Sigmoid colon (tissue), 7 donors: ENCODE results near the gene MPV17. TPM values are rescaled to one million over a fixed set of nuclear protein-coding genes. Genes with fewer than 3 reads are reported as not detected.

Experiments used
- DNase-seq: peaks from one replicate; pipeline ENCODE4 v3.0.0-alpha.2; 2019
- H3K27ac ChIP-seq, 4 donors: fragments of 200-600 bp; sonication (generic); one replicate each; pipeline ENCODE4 v1.5.1; 2016 to 2019; ENCODE audit warnings: mild to moderate bottlenecking in 1 of 4
- H3K27me3 ChIP-seq, 3 donors: fragments of 200-600 bp; sonication (generic); one replicate each; pipeline ENCODE4 v1.5.1; 2019; ENCODE audit warnings: mild to moderate bottlenecking in 1 of 3
- H3K36me3 ChIP-seq, 4 donors: fragments of 200-600 bp; sonication (generic); one replicate each; pipeline ENCODE4 v1.5.1; 2016 to 2019
- H3K4me1 ChIP-seq, 4 donors: fragments of 200-600 bp; sonication (generic); one replicate each; pipeline ENCODE4 v1.5.1; 2017 to 2019
- H3K4me3 ChIP-seq, 4 donors: fragments of 200-600 bp; sonication (generic); one replicate each; pipeline ENCODE4 v1.5.1; 2017 to 2019; ENCODE audit warnings: mild to moderate bottlenecking in 2 of 4, moderate library complexity in 1 of 4
- H3K9me3 ChIP-seq, 4 donors: fragments of 200-600 bp in 3 of 4; sonication (generic) in 3 of 4; one replicate each; pipeline versions ENCODE4 v1.5.1 to v1.6.1; 2013 to 2019
- CTCF ChIP-seq, 4 experiments: fragments of 450-650 bp in 3 of 4; fragments of 200-600 bp in 1 of 4; IDR thresholded peaks; one replicate each; pipeline ENCODE4 v1.5.1; 2016 to 2019; ENCODE audit warnings: antibody characterized with exemption in 4 of 4, mild to moderate bottlenecking in 3 of 4, moderate library complexity in 2 of 4
- EP300 ChIP-seq, 4 donors: sonication (generic); formaldehyde crosslinking; IDR thresholded peaks; one replicate each; pipeline ENCODE4 v1.6.1; 2017; ENCODE audit warnings: antibody characterized with exemption in 4 of 4
- POLR2A ChIP-seq, 2 donors: fragments of 450-650 bp; IDR thresholded peaks; one replicate each; pipeline ENCODE4 v1.6.1; 2016; ENCODE audit warnings: antibody characterized with exemption in 2 of 2, mild to moderate bottlenecking in 2 of 2, moderate library complexity in 2 of 2
- POLR2AphosphoS5 ChIP-seq, 4 donors: sonication (generic); formaldehyde crosslinking; IDR thresholded peaks; one replicate each; pipeline ENCODE4 v1.6.1; 2017; ENCODE audit warnings: antibody characterized with exemption in 4 of 4
- WGBS, 2 donors: extraction: QIAGEN DNeasy Blood & Tissue Kit; methylation state at CpG; one replicate each; pipeline ENCODE4 v1.1.7; 2013; 5-methylcytosine and 5-hydroxymethylcytosine counted together
- intact Hi-C: fragments of 100-400 bp; cut with DNase I; formaldehyde crosslinking; loops from one replicate; pipeline ENCODE4 v1.15.1; 2023
- polyA plus RNA-seq, 3 donors: library from polyadenylated mRNA; stranded (reverse); fragments of 200-250 nt; gene quantifications; one replicate each; pipeline ENCODE4 v1.2.3, GENCODE V29; 2013
- total RNA-seq, 4 donors: library from RNA; depleted of rRNA; stranded (reverse); fragments of >200 nt; gene quantifications; one replicate each; pipeline ENCODE4 v1.1.0, GENCODE V29; 2016
- donor health status: healthy with polysubstance abuse.
- donor health status: Bipolar disorder and iron deficiency.
- donor health status: healthy.

MPV17 gene
- total and polyA plus RNA-seq, 7 donors, result 22.2 to 68.6 (median 59.9) TPM

- Histone ChIP-seq H3K27ac (peak overlapping the region; percentile 92 to 99 (median 95)), H3K27me3 (no peaks in the 10 kb centered on the region), H3K4me3 (peak overlapping the region; percentile 71 to 95 (median 87)), H3K9me3 (no peaks in the 10 kb centered on the region), H3K36me3 (peaks cover 37 to 67% (median 51%) of the 10 kb centered on the region in 4 donors), H3K4me1 (peaks cover 0 to 39% (median 33%) of the 10 kb centered on the region in 4 donors)
- DNase-seq, result peak; percentile 84
- TF ChIP-seq CTCF (IDR thresholded peaks at IDR 0.05), result no peak
- no peak for TF ChIP-seq POLR2A (IDR thresholded peaks at IDR 0.05)
- no peak for TF ChIP-seq POLR2AphosphoS5 (IDR thresholded peaks at IDR 0.05)
- TF ChIP-seq EP300 (IDR thresholded peaks at IDR 0.05), result no peak
- 1% methylated on average over 18 of the region's 18 CpGs for WGBS, 2 donors
- intact Hi-C loops, result loop anchor here (1.0 to 2.0 kb wide), 4 partner anchors 11 to 59 kb away; partner anchors contain the start of genes MPV17, NRBP1 and ZNF513
Observed at GRCh38 chr2:27369471-27370025, 46.7 kb upstream of the MPV17 start.

DNA sequence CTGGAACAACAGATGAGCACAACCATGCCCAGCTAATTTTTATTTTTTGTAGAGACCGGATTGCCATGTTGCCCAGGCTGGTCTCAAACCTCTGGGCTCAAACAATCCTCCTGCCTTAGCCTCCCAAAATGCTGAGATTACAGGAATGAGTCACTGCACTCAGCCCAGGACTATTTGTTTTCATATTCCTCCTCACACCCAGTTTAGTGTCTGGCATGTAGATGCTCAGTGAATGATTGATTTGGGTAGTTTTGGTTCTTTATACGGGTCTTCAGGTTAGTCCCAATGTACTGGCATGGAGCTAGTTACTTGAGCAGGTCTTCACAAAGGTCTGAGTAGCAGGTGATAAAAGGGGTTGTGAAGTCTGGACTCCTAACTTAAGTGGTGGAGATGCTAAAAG is 41.0 kb upstream of the MPV17 start:
- Histone ChIP-seq H3K36me3 (peaks cover 33 to 60% (median 46%) of the 10 kb centered on the region in 4 donors), H3K4me3 (no peak overlapping the region), H3K27me3 (no peaks in the 10 kb centered on the region), H3K9me3 (no peaks in the 10 kb centered on the region), H3K4me1 (peaks cover 0 to 9% (median 6%) of the 10 kb centered on the region in 4 donors), H3K27ac (no peak overlapping the region)
- no peak for DNase-seq
- TF ChIP-seq POLR2AphosphoS5 (IDR thresholded peaks at IDR 0.05) (no peak), EP300 (IDR thresholded peaks at IDR 0.05) (no peak), POLR2A (IDR thresholded peaks at IDR 0.05) (no peak)
- 70 to 85% methylated on average over 2 of the region's 2 CpGs for WGBS, 2 donors
- intact Hi-C loops, result no loop called here

GRCh38 chr2:27362678-27363420 is 40.0 kb upstream of the MPV17 start:
- WGBS, 2 donors, result 92 to 94% methylated on average over 4 of the region's 4 CpGs
- Histone ChIP-seq H3K27me3 (no peaks in the 10 kb centered on the region), H3K4me3 (no peak overlapping the region), H3K27ac (no peak overlapping the region), H3K9me3 (no peaks in the 10 kb centered on the region), H3K36me3 (peaks cover 29 to 49% (median 40%) of the 10 kb centered on the region in 4 donors), H3K4me1 (peaks cover 0 to 7% (median 7%) of the 10 kb centered on the region in 4 donors)
- DNase-seq, result no peak
- intact Hi-C loops, result no loop called here
- TF ChIP-seq EP300 (IDR thresholded peaks at IDR 0.05) (no peak), POLR2AphosphoS5 (IDR thresholded peaks at IDR 0.05) (no peak), POLR2A (IDR thresholded peaks at IDR 0.05) (no peak), CTCF (IDR thresholded peaks at IDR 0.05) (no peak)

- Histone ChIP-seq H3K4me3 (peak within 1 kb of the TSS; percentile 52 to 94 (median 84)), H3K9me3 (no peaks in the 10 kb centered on the region), H3K36me3 (no peaks in the 10 kb centered on the region), H3K27ac (peak within 1 kb of the TSS; percentile 79 to 93 (median 86)), H3K27me3 (no peaks in the 10 kb centered on the region), H3K4me1 (peaks cover 0 to 38% (median 34%) of the 10 kb centered on the region in 4 donors)
- WGBS, 2 donors, result 0% methylated on average over 67 of the region's 67 CpGs
- peak; percentile 97 for DNase-seq
- peak in 1 of 4 donors; percentile 6 for TF ChIP-seq EP300 (IDR thresholded peaks at IDR 0.05)
- TF ChIP-seq CTCF (IDR thresholded peaks at IDR 0.05), result no peak
- TF ChIP-seq POLR2A (IDR thresholded peaks at IDR 0.05), result peak in 1 of 2 donors; percentile 33
- peak; percentile 35 to 76 (median 56) for TF ChIP-seq POLR2AphosphoS5 (IDR thresholded peaks at IDR 0.05)
- intact Hi-C loops, result loop anchor here (1.0 to 10.0 kb wide), 3 partner anchors 14 to 142 kb away; partner anchors contain the start of genes ATRAID, CAD, EIF2B4 and NRBP1
Observed at GRCh38 chr2:27356382-27357181, 33.7 kb upstream of the MPV17 start, which contains the start of gene GTF3C2. TSS of gene GTF3C2 (minus strand) at chr2:27356764. CDS start at chr2:27343554, 13,210 bp downstream.
